Bronchial epithelial cell (primary cell): ENCODE data around the gene PATJ. TPM values are rescaled to one million over a fixed set of nuclear protein-coding genes. Genes with fewer than 3 reads are reported as not detected.
A peak's percentile ranks its signal among the peaks of the same experiment; 100 is the strongest.

Experiments
- DNase-seq: peaks from one replicate; pipeline ENCODE4 v3.0.0-alpha.2; 2010; ENCODE audit warnings: low read depth
- FAIRE-seq: peaks from 2 replicates; lab custom pipeline; 2011; peaks lifted over from hg19 to GRCh38; lab: Jason Lieb, UNC
- H3K27me3 ChIP-seq: 2 replicates; pipeline ENCODE4 v1.5.1; 2011; ENCODE audit warnings: low read length; ENCODE audit not compliant: control insufficient read depth, insufficient read depth
- H3K36me3 ChIP-seq: 2 replicates; pipeline ENCODE4 v1.5.1; 2011; ENCODE audit warnings: low read length; ENCODE audit not compliant: control insufficient read depth, insufficient read depth
- H3K4me3 ChIP-seq: 2 replicates; pipeline ENCODE4 v1.5.1; 2011; ENCODE audit warnings: mild to moderate bottlenecking, low read depth, low read length, control low read depth
- CTCF ChIP-seq: IDR thresholded peaks from 2 replicates; pipeline ENCODE4 v1.5.1; 2011; ENCODE audit warnings: mild to moderate bottlenecking, moderate library complexity, low read length, control low read depth, inconsistent platforms; ENCODE audit not compliant: insufficient read depth, severe bottlenecking
- total RNA-seq: library from RNA; depleted of rRNA; stranded (reverse); fragments of >200 nt; gene quantifications from 2 replicates; pipeline ENCODE4 v1.2.1, GENCODE V29; 2014

The PATJ gene
- total RNA-seq, 1 donor from 2014 or later = 46.6 TPM

- no peak for FAIRE-seq
- H3K4me3 ChIP-seq = no peak overlapping the region
- no peaks in the 10 kb centered on the region for H3K27me3 ChIP-seq
- TF ChIP-seq CTCF = no peak
- no peak for DNase-seq
- H3K36me3 ChIP-seq = peaks cover 8% of the 10 kb centered on the region
Observed at GRCh38 chr1:61910035-61910434, 167.8 kb downstream of the PATJ start.

GRCh38 chr1:61914823-61915482 is 172.7 kb downstream of the PATJ start:
- TF ChIP-seq CTCF = no peak
- FAIRE-seq = no peak
- Histone ChIP-seq H3K4me3 (no peak overlapping the region), H3K27me3 (no peaks in the 10 kb centered on the region), H3K36me3 (peaks cover 8% of the 10 kb centered on the region)
- DNase-seq = no peak

- Histone ChIP-seq H3K36me3 (peaks cover 2% of the 10 kb centered on the region), H3K27me3 (no peaks in the 10 kb centered on the region), H3K4me3 (no peak overlapping the region)
- TF ChIP-seq CTCF = no peak
- DNase-seq (no peak), FAIRE-seq (no peak)
Observed at GRCh38 chr1:61921435-61921834, 179.2 kb downstream of the PATJ start.

- FAIRE-seq (no peak), DNase-seq (no peak)
- Histone ChIP-seq H3K36me3 (peaks cover 2% of the 10 kb centered on the region), H3K27me3 (no peaks in the 10 kb centered on the region), H3K4me3 (no peak overlapping the region)
- no peak for TF ChIP-seq CTCF
Observed at GRCh38 chr1:61922950-61923480, 180.7 kb downstream of the PATJ start.

- DNase-seq = peak; percentile 69
- Histone ChIP-seq H3K27me3 (no peaks in the 10 kb centered on the region), H3K36me3 (no peaks in the 10 kb centered on the region), H3K4me3 (no peak overlapping the region)
- no peak for TF ChIP-seq CTCF
- no peak for FAIRE-seq
Observed at GRCh38 chr1:61925591-61926298, 183.5 kb downstream of the PATJ start.
